ENCODE data around the gene OSBP2.

OSBP2 gene

GRCh38 chr22:30830907-30831306, 136.2 kb downstream of the OSBP2 start (continued):
- no peak for TF ChIP-seq RARB (CRISPR knock-in tag; IDR thresholded peaks at IDR 0.05)

- ATAC-seq: no peak
- TF ChIP-seq CREB5 (CRISPR knock-in tag; IDR thresholded peaks at IDR 0.05; ENCODE audit: low read depth): no peak
- TF ChIP-seq ISL1 (CRISPR knock-in tag; IDR thresholded peaks at IDR 0.05): no peak
- no peak for TF ChIP-seq TOX (CRISPR knock-in tag; IDR thresholded peaks at IDR 0.05; ENCODE audit: borderline replicate concordance)
- TF ChIP-seq ZNF8 (CRISPR knock-in tag; IDR thresholded peaks at IDR 0.05): no peak
- no peak for TF ChIP-seq ZFP30 (CRISPR knock-in tag; IDR thresholded peaks at IDR 0.05)
- no peak for TF ChIP-seq ZNF70 (CRISPR knock-in tag; IDR thresholded peaks at IDR 0.05)
- TF ChIP-seq ESRRG (CRISPR knock-in tag; IDR thresholded peaks at IDR 0.05): no peak
- no peak for TF ChIP-seq PPARA (CRISPR knock-in tag; IDR thresholded peaks at IDR 0.05; ENCODE audit: borderline replicate concordance)
- TF ChIP-seq ZC3H10 (CRISPR knock-in tag; IDR thresholded peaks at IDR 0.05): no peak
- no peak for TF ChIP-seq GLIS3 (CRISPR knock-in tag; IDR thresholded peaks at IDR 0.05)
Measured at GRCh38 chr22:30832407-30832987, 137.8 kb downstream of the OSBP2 start.

- no peak for TF ChIP-seq TCF4 (CRISPR knock-in tag; IDR thresholded peaks at IDR 0.05; ENCODE audit: borderline replicate concordance)
- no peak for TF ChIP-seq SNAI2 (CRISPR knock-in tag; IDR thresholded peaks at IDR 0.05)
- no peak for TF ChIP-seq CSRNP3 (CRISPR knock-in tag; IDR thresholded peaks at IDR 0.05)
- no peak for TF ChIP-seq POU6F1 (CRISPR knock-in tag; IDR thresholded peaks at IDR 0.05; ENCODE audit: borderline replicate concordance, low read depth)
- TF ChIP-seq PATZ1 (CRISPR knock-in tag; IDR thresholded peaks at IDR 0.05; ENCODE audit: borderline replicate concordance): no peak
- TF ChIP-seq BACH2 (CRISPR knock-in tag; IDR thresholded peaks at IDR 0.05; ENCODE audit: borderline replicate concordance): no peak
- no peak for ATAC-seq
Measured at GRCh38 chr22:30833322-30833721, 138.6 kb downstream of the OSBP2 start.

- ATAC-seq: no peak
- no peak for TF ChIP-seq ESRRG (CRISPR knock-in tag; IDR thresholded peaks at IDR 0.05)
- TF ChIP-seq ARNTL (CRISPR knock-in tag; IDR thresholded peaks at IDR 0.05; ENCODE audit: borderline replicate concordance, low read depth): no peak
- TF ChIP-seq POU6F1 (CRISPR knock-in tag; IDR thresholded peaks at IDR 0.05; ENCODE audit: borderline replicate concordance, low read depth): no peak
- no peak for TF ChIP-seq TSHZ2 (CRISPR knock-in tag; IDR thresholded peaks at IDR 0.05)
- TF ChIP-seq ZNF70 (CRISPR knock-in tag; IDR thresholded peaks at IDR 0.05): no peak
Measured at GRCh38 chr22:30837531-30837930, 142.9 kb downstream of the OSBP2 start.

All from SK-N-SH treated with all-trans-retinoic acid at 6 μM for 48 hours (cell line).